ENCODE measurements around the gene INPP4B.

The INPP4B gene

DNA sequence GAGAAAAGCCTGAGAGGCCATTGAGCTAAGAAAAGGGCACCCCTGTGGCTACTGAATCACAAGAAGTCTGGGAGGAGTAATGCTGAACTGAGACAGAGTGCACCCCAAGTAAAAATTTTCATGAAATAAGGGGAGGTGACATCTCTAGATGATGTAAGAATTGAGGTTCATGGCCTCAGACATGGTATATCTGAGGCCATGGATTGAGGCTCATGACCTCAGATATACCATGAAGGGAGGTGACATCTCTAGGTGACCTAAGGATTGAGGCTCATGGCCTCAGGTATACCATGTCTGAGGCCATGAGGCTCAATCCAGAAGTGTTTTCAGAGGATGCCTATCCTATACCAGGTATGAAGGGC lies 560.9 kb downstream of the INPP4B start:
- no peak for DNase-seq (ENCODE audit: low read depth)

DNA sequence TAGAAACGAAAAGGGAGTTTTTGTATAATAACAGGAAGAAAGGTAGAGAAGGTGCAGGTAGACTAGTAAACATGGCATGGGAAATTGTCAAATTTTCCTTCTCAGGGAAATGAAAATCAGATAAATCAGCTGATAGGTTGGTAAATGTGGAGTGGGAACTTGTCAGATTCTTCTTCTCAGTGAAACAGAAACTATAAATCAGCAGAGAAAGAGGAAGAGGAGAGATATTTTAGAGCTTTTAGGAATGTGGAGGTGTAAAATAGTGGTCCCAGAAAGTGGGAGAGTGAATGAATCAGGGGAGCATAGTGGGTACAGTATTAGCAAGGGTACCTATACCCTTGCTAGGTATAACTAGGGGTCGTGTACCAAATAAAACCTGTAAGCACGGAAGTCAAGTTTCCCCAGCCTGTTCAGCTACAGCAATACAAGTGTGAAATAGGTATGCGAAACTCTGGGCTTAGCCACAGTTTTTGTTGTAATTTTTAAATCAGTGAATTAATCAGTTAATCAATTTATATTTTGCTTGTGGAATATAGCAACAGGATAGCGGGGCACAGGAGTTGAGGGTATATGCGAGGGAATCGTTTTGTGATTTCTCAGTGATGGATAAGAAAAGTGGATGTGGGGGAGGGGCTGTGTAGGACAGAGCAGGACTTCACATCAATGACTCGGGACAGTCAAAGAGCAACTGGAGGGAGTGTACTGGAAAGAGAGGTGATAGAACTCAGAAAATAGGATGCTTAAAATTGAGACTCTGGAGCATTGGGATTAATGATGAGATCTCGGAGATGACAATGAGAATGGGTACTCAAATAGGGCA lies 561.5 kb downstream of the INPP4B start:
- no peak for DNase-seq (ENCODE audit: low read depth)

DNA sequence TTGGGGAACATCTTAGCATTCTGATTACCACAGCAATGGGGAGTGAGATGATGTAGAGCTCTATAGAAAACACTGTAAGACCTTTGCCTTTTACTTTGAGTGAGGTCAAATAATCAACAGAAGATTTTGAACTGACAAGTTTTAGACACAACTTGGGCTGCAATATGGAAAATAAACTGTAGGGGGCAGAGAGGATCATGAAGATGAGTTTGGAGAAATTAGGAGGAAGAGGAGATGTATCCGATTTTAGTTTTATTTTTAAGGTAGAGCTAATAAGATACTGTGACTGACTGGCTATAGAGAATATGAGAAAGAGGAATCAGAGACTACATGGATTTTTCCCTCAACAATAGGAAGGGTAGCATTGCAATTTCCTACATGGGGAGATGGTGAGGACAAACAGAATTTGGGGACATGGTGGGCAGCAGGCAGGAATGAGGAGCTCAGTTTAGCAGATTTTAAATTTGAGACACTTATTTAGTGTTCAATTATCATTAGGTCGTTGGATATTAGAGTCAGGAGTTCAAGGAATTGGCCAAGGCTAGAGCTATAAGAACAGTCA lies 563.1 kb downstream of the INPP4B start:
- DNase-seq (ENCODE audit: low read depth) = peak; percentile 4

DNA sequence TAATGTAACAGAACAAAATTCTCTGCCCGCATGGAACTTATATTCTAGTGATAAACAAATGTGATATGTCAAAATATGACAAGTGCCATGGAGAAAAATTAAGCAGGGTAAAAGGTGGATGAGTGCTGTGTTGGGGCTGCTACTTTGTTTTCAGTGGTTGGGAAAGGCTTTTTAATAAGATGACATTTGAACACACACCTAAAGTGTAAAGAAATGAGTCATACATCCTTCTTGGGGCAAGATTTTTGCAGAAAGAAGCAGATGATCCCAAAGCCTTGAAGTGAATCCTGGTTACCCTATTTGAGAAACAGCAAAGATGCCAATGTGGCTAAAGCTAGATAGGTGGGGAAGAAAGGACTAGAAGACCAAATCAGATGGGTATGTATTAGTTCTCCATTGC lies 564.1 kb downstream of the INPP4B start:
- DNase-seq (ENCODE audit: low read depth) = no peak

DNA sequence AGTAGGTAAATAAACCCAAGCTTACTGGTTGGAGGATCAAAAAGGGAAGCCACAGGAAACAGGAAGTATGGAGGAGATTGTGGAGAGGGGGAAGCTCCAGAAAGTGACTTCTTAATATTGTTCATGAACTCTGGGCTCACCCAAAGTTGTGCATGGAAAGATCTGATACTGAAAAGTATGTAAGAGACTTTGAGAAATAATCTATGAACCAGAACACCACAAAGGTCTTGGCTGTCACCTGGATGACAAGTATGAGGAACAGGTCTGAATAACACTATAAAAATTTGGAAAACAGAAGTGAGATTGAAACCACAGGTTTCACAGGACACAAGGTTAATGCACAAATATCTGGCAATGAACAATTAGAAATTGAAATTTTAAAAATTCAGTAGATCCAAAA lies 567.4 kb downstream of the INPP4B start:
- DNase-seq (ENCODE audit: low read depth) = no peak

DNA sequence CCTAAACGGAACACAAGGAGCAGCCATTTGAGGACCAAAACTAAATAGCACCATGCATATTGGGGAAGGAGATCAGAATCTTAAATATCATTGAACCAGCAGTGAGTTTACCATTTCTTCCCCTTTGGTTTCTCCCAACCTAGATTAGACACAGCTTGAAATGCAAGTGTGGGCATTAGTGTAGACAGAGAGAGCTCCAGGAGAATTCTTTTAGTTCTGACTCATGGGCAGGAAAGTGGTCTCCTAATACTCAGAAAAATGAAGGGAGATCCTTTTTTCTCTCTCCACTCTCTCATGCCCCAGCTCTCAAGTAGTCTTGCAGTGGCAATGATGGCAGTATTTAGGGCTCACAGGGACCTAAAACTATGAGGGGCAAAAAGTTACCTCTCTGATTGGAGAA lies 567.9 kb downstream of the INPP4B start:
- no peak for DNase-seq (ENCODE audit: low read depth)

DNA sequence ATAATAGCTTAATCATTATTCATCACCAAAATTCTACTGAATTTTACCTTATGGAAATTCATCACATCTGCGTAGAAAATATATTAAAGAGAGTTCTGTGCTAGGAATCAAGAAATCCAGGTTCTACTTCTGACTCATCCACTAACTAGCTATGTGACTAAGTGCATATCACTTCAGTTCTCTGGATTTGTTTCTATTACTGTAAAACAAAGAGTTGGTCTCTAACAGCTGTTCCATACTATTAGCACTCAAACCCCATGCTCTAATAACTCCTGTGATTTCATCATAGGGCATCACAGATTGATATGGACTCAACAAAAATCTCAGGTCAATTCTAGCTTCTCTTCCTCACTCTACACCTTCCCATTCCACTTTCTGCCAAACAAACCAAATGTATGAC lies 572.0 kb downstream of the INPP4B start:
- no peak for DNase-seq (ENCODE audit: low read depth)

DNA sequence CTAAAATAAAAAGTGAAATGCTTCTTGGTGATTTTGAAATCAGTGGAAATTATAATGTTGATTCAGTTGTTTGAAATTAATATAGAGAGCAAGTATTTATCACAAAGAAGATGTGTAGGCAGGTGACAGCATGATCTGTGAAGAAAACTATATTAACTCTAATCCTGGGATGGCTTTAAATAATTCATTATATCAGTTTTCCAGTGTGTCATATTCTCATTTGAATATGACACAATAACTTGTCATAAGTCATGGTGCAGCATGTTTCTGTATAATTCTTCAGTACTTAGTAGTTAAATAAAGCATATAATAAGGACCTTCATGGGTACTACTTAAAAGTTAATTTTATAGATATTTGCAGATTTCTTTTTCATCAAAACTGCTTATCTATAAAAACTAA lies 573.6 kb downstream of the INPP4B start:
- no peak for DNase-seq (ENCODE audit: low read depth)

DNA sequence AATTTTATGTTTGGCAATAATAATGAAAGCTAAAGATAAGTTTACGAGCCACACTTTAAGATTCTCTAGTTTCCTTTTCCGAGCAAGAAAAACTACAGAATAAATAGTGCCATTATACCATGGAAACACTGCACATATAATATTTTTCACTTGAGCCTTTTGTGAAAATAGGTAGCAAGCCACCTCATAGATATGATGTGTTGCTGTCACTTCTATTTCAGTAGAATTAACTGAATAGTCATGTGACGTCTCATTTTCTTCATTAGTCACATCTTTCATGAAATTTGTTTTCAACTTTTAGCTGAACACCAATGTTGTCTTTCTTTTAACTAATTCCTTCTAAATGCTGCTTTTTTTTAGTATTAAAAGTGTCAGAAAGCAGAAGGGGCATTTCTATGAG lies 574.3 kb downstream of the INPP4B start:
- DNase-seq (ENCODE audit: low read depth) = no peak

DNA sequence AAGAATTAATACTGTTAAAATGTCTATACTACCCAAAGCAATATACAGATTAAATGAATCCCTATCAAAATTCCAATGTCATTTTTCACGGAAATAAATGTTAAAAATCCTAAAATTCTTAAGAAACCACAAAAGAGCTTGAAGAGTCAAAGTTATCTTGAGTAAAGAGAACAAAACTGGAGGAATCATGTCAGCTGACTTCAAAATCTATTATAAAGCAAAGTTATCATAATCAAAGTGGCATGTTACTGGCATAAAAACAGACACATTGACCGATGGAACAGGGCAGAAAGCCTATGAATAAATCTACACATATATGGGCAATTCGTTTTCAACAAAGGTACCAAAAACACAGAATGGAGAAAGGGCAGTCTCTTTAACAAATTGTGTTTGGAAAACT lies 579.0 kb downstream of the INPP4B start:
- DNase-seq (ENCODE audit: low read depth) = no peak

DNA sequence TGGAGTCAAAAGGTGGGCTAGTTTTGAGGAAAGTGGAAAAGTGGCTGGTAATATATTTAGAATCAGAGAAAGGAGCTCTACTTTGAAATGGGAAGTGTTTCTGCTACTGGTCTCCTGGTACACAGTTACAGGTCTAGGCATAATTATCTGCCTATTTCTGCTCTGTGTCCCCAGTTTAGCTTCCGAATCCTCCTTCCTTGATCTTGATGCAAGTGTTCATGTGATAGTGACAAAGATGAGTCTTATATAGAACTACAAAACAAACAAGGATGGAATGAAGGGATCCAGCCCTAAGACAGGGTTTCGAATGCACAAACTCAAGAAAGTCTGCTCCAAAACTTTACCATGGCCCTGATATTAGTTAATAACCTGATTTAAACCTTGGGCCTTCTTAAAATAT lies 580.2 kb downstream of the INPP4B start:
- no peak for DNase-seq (ENCODE audit: low read depth)

DNA sequence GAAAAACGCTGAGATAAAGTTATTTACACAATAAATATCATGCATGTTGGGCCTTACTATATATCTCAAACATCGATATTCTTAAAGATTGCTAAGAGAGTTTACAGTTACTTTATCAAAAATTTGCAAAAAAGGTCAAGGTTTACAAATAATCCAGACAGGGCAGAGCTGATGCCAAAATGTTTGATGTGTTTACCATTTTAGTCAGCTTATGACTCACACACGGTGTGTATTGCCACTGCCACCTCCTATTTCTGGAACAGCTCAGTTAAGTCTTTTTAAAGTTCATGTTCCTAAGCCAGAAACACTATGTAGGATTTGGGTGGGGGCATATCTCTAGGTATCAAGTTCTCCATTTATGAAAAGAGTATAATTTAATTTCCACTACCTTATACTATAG lies 580.6 kb downstream of the INPP4B start:
- DNase-seq (ENCODE audit: low read depth) = no peak

DNA sequence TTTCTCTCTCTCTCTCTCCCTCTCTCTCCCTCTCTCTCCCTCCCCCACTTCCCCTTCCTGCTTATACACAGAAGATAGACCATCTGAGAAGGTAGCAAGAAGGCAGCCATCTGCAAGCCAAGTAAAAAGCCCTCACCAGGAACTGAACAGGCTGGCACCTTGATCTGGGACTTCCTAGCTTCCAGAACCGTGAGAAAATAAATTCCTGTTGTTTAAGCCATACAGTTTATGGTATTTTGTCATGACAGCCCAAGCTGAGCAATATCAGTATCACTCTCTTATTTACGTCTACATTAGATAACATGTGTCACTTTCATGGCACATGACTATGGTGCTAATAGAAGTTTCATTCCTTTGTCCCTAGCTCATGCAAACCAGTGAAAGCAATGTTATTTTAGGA lies 581.1 kb downstream of the INPP4B start:
- DNase-seq (ENCODE audit: low read depth) = no peak

DNA sequence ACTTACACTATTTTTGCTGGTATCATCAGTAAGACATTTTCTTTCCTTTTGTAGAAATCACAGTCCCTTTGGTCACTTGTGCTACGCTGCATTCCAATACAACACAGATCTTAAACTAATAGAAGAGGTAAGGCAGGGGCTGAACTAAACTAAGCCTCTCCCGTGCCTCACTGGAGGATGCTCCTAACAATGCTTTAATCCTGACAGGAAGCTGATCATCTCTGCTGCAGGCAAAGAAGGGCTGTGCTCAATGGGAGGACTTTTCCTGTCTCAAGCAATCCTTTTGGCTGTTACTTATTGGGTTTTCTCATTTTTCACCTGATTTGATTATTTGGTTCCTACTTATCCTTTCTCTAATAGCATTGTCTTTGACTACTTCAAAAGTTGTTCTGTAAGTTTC lies 583.1 kb downstream of the INPP4B start:
- DNase-seq (ENCODE audit: low read depth) = no peak

DNA sequence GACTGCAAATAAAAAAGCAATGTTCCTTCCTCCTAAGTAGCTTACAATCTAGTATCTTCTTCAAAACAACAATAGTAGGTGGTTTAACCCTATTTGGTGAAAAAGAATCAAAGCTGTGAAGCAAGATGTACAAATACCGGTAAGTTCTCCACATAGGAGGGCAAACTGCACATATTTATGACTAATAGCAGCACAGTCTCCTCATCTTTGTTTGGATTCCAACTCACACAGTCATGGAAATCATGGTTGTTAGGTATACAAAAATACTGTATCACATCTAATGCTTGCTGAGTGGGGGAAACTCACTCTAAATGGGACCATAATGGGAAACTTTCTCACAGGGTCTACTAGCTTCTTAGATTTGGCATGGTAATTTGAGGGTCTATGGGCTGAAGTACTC lies 597.2 kb downstream of the INPP4B start:
- DNase-seq (ENCODE audit: low read depth) = no peak

DNA sequence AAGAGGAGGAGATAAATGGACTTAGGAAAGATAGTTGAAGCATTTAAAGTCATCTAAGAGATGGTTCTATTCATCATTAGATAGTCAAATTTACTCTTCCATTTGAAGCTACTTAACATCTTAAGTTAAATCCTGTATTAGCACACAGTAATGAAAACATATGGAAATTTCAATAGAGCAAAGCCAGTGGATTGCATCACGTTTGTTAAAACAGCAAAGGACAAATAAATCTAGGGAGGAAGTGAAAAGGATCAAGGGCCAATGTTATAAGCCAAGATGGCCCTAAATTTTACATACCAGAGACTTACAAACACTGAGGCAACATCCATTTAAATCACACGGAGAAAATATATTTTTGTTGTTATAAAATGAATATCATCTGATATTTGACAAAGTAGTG lies 602.8 kb downstream of the INPP4B start:
- no peak for DNase-seq (ENCODE audit: low read depth)

DNA sequence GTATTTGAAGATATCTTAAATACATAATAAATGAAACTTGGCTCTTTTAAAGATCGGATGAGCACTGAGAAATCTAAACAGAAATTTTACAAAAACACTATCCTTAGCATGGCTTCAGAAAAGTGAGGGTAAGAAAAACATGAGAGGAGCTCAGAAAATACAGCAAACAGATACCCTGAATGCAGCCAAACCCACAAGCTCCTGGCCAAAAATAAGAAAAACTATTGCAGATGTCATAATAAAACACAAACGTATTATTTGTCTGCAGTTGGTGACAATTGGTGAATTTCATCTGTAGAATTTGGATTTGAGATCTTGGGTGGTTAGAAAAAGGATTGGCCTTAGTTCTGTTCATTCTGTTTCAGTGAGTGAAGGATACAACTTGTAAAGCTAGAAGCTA lies 603.9 kb downstream of the INPP4B start:
- DNase-seq (ENCODE audit: low read depth) = no peak

DNA sequence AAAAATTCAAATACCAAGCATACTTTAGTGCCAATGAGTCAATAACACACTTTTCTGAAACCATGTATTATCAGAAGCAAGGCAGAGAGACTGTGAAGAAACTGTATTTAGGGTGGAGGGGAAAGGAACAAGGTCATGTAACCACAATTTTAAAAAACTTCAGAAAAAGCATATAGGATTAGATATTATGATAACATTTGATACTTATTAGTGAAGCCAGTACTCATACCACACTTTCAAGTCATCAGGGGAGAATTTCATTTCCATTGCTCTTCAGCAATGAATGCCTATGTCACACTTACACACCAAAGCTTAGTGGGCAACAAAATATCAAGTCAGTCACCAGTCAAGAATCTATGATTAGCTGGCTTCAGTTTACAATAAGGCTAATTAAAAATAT lies 607.5 kb downstream of the INPP4B start:
- DNase-seq (ENCODE audit: low read depth) = no peak

DNA sequence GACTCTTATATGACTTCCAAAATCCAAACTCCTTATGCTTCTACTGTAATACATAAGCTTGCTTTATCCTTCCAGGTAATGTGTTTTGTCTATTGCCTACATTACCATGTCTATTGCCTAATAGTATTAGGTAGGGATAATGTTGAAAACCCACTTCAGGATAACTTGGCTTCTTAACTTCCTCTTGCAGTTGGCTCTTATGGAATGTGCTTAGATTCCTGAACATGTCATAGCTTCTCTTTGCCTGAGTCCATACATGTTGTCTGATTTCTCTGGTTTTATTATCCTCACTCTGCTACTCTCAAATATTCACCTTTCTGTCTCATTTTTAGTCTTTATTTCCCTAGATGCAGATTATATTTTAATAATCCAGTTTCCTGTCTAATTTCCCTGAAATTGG lies 609.8 kb downstream of the INPP4B start:
- DNase-seq (ENCODE audit: low read depth) = no peak

DNA sequence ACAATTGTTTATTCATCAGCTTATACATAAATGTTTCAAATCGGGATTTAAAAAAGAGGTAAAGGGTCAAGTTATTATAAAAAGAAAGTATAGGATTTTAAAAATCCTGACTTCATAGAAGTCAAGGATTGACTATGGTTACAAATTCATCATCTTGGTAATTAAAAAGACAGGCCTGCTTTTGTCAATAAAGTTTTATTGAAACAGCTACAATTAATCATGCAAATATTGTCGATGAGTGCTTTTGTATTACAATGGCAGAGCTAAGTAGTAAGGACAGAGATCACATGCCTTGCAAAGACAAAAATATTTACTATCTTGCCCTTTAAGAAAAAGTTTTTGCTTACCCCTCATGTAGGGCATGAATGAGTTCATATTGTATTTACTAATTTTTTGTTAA lies 614.3 kb downstream of the INPP4B start:
- DNase-seq (ENCODE audit: low read depth) = no peak

DNA sequence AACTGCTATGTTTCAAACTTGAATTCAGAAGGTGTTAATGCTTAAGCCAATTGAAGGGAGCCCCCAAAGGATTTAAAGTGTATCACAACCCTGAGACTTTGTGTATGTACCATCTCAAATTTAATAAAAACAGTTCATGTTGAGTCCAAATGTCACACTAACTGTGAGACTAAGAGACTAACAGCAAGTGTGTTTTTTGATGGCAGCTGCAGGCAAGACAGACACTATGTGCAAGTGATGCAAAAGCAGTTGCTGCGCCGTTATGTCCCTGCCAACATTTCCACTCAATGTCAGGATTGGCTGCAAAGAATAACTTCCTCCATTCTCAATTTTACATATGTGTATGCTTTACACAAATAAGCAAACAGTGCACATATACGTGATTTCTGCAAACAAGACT lies 615.1 kb downstream of the INPP4B start:
- DNase-seq (ENCODE audit: low read depth) = no peak

DNA sequence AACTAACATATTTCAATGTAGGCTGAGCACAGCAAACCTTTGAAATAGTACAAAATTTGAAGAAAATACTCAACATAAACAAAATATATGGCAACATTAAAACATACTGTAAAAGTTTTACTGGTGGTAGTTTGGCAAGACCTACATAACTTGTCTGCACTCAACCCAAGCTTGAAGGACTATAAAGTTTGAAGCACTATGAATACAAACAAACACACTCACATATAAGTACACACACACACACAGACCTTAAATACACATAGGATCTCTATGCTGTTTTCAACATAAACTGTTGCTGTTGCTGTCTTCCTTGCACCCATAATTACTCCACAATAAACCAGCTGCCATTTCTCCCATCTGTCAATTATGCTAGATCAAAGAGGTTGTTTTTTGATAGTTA lies 620.1 kb downstream of the INPP4B start:
- no peak for DNase-seq (ENCODE audit: low read depth)

DNA sequence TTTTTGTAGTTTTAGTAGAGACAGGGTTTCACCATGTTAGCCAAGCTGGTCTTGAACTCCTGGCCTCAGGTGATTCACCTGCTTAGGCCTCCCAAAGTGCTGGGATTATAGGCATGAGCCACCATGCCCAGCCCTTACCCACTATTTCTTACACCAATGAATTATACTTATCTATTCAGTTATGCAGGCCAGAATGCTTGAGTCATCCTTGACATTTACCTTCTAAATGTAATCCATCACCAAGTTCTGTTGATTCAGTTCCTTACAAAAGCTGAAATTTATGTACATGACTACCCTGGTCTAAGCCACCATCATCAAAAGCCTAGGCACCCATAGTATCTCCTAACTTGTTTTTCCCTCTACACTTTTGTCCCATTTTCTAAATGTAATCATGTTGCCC lies 624.0 kb downstream of the INPP4B start:
- DNase-seq (ENCODE audit: low read depth) = no peak

DNA sequence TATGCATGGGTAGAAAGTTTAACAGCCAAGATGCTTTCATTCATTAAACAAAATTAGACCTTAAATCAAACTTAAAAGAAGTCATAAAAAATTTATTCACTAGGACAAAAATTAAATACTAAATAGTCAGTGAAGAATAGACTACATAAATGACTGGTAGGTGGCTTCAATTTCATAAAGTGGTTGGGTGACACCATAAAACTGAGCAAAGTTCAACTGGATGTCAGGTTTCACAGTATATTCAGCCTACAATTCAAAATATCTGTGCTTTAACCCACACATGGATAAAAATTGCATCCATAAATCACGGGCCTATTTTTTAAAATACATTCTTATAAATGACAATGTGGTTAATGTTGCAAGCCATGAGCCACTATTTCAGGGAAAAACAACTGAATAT lies 627.4 kb downstream of the INPP4B start:
- DNase-seq (ENCODE audit: low read depth) = no peak
